Stimulated activated CD4-positive, alpha-beta T cell treated with anti-CD3 and anti-CD28 coated beads, Interleukin-4, amount 100 ng/mL, for 4 hours (primary cell): Measurements from ENCODE around the gene ANTXR2.
"Not testable (repeated sequence)": the region's sequence is repeated elsewhere in the genome, so short reads cannot be mapped to it uniquely, and the experiment has no call there.

ENCODE experiments used
- DNase-seq, 2 experiments: peaks; one replicate each; pipeline ENCODE4 v3.0.0-alpha.2; 2020

ANTXR2 gene

DNA sequence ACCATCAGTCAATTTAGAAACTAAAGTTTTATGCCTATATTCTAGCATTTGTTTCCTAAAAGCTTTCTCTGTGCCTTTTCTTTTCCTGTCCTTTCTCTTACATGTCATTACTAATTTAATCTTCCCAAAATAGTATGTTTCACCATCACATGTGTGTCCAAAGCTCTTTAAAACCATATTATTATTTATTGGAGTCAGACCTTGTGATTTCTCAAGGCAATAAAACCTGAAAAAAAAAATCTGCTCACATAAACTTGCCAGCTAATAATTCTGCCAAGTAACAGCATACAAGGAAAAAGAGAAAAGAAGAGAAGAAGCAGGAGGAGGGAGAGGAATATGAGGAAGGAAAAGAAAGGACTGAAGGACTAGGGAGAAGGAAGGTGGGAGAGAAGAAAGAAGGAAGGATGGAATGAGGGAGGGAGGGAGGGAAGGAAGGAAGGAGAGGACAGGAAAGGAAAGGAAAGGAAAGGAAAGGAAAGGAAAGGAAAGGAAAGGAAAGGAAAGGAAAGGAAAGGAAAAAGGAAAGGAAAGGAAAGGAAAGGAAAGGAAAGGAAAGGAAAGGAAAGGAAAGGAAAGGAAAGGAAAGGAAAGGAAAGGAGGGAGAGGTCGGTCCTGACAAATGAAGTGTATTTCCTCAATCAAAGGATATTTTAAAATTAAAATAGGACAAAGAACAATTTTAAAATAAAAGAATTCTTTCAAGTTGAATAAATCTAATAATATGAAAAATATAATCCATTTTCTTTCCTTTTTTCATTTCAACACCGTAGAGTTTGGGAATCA is 57.4 kb downstream of the ANTXR2 start:
- no peak for DNase-seq

DNA sequence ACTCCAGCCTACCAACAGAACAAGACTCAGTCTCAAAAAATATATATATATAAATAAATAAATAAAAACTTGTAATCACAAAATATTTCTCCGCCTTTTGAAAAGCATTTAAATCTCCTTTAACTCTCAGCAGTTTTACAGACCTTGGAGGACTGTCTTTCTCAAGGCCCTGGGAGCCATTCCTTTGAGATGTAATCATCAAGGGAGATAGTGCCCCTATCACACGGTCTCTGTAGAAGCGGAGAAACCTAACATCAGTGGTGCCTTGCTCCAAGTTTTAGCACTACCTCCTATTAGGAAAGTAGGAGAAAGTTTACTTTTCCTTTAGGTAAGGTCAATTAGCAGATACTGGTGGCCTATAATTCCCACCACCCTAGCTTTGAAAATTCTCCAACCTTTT is 58.5 kb downstream of the ANTXR2 start:
- DNase-seq = no peak

- no peak for DNase-seq
These were observed 60.7 kb downstream of the ANTXR2 start for GRCh38 chr4:80012291-80012690.

DNA sequence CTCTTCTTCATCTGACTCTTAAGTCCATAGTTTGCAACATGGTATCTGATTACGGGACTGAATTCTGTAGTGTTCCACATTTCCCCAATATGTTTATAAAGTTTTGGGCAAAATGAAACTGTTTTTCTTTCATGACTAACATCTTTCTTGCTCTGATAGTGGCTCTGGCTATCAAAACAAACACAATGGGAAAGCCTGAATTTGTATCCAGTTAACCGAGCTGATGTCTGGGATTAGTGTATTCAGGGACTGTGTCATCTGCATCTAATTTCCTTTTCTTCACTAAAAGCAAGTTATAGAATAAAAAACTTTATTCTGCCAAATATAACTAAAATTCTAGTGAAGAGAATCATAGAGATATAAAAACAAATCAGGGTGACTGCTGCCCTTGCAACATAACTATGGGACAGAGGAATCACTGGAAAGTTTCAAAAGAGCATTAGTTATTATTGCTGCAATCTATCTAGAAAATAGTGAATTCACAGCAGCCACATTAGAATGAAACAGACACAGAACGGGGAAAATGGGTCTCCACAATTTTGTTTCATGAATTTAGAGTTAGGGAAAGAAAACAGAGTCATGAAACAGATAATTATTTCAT is 61.3 kb downstream of the ANTXR2 start:
- DNase-seq = no peak

DNA sequence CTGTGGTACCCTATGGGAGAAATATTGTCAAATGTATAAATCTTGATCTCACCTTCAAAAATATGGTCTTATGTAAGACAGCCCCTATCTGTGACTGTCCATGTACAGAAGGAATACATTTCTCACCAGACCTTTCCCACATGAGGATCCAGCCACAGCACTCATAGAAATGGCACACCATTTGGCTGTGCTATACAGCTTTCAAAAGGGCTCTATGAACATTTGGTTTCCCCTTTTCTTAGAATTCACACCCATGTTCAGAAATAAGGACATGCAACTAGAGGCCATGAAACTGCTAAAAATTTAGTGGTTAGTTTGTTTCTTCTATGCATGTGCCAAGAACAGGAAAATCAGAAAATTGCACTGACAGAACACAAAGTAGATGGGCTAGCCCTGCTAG is 62.7 kb downstream of the ANTXR2 start:
- DNase-seq = no peak

DNA sequence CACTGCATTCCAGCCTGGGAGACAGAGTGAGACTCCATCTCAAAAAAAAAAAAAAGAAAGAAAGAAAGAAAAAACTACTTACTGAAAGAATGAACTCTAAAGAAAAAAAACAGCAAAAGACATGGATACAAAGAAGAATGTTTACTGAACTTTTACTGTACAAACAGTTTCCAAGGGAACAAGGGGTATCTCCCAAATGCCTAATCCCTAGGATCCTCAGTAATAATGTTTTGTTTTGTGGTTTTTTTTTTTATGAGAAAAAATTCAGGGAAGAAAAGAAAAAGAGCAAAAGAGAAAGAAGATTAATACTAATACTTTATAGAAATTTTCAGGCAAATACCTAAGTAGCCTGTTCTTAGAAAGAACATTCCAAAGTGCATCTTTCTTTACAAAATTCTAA is 63.2 kb downstream of the ANTXR2 start:
- DNase-seq = no peak

GRCh38 chr4:80008971-80009370 is 64.1 kb downstream of the ANTXR2 start:
- no peak for DNase-seq

- DNase-seq = no peak
These were observed 64.7 kb downstream of the ANTXR2 start for GRCh38 chr4:80008351-80008750.

- DNase-seq = no peak
These were observed 65.3 kb downstream of the ANTXR2 start for GRCh38 chr4:80007745-80008149.

DNA sequence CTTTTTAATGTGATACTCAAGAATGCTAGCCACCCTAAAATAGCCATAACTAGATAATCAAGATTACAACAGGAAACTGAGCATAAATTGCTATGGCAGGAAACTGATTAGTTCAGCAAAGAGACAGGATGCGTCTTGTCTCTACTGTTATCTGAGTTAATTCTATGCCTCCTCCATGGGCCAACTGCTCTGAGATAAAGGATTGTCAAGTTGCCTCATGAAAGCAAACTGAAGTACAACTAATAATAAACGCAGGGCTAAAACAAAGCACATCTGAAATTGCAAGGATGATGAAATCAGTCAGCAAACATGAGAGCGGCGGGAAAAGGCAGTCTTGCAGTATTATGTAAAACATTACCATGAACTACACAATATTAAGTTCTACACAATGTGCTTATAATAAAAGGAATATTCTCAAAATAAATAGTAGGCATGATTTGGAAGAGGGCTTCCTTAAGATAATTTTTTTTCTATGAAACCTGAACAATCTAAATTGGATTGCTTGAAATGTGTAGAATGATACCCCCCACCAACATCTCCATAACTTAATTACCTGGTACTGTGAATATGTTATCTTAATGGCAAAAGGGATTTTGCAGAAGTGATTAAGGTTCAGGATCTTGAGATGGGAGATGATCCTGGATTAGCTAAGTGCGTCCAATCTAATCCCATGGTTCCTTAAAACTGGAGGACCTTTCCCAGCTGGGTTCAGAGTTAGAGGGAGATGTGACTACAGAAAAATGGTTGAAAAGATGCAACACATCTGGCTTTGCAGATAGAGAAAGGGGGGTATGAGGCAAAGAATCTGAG is 65.9 kb downstream of the ANTXR2 start:
- DNase-seq = no peak

DNA sequence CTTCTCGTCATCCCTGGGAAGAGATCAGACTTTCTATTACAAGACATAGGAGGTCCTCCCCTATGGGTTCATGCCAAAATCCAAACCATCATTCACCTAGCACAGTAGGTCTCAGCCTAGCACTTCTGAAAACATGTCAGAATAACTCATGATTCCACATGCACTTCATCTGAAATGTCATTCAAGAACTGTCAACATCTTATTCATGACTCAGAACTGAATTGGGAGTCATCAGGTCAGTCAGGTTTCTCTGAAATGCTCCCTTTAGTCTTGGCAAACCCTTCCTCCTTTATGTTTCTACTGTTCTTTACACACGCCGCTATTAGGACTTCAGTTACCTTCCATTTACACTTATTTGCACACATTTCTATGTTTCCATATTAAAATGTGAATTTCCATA is 67.2 kb downstream of the ANTXR2 start:
- no peak for DNase-seq

- no peak for DNase-seq
These were observed 68.7 kb downstream of the ANTXR2 start for GRCh38 chr4:80004319-80004718.

GRCh38 chr4:80002559-80002958 is 70.5 kb downstream of the ANTXR2 start:
- not testable (repeated sequence) for DNase-seq

DNA sequence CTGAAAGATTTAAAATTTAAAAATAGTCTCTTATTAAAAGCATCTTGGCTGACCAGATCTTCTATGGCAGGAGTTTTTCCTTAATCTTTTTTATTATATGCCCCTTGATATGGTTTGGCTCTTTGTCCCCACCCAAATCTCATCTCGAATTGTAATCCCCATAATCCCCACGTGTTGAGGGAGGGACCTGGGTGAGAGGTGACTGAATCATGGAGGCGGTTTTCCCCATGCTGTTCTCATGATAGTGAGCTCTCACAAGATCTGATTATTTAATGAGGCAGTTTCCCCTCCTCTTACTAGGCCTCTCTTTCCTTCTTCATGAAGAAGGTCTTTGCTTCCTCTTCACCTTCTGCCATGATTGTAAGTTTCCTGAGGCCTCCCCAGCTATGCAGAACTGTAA is 74.0 kb downstream of the ANTXR2 start:
- DNase-seq = not testable (repeated sequence)

DNA sequence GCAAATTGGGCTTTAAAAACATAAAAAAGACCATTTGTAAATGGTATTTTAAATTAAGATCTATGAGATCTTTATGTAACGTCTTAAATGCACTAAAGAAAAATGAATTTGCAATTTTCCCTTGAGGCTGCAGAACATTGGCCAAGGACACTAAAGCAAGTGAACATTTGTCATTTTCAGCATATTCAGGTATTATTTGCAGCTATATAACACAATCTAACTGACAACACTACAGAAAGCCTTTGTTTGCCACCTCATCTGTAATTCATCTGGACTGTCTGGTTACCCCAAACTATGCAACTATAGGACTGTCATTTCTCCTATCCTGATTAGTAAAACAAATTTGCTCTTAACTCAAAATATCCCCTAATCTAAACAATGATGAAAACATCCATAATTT is 74.8 kb downstream of the ANTXR2 start:
- DNase-seq = no peak

DNA sequence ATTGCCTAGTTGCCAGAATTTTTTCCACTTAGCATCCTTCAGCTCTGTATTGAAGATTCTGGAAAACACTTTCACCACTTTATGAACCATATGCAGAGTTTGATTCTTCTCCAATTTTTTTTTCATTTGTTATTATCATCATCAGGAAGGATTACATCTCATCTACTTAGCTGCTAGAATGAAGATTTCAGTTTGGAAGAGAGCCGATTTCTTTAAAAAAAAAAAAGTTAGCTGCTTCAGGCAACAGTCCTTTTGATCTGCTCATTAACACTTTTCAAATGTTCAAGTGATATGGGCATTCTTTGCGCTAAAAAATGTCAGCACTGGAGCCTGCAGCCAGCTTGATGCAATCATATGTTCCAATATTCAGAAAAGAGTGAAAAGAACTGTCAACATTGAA is 76.2 kb downstream of the ANTXR2 start:
- DNase-seq = no peak

DNA sequence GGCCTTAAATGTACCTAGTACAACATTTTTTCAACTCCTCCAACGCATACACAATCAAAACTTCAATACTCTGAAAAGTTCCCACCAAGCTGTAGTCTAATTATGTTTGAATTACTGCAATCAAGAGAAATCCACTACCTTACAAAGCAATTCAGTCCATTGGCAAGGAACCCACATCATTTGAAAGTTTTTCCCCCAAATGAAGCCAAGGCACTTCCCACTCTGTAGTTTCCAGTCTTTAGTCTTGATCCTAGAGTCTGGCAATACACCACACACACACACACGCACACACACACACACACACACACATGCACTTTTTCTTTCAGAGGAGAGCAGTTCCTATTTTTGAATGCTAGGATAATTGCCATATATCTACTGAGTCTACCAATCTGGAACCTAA is 79.6 kb downstream of the ANTXR2 start:
- DNase-seq = no peak

- DNase-seq = no peak
These were observed 81.4 kb downstream of the ANTXR2 start for GRCh38 chr4:79991601-79992000.

DNA sequence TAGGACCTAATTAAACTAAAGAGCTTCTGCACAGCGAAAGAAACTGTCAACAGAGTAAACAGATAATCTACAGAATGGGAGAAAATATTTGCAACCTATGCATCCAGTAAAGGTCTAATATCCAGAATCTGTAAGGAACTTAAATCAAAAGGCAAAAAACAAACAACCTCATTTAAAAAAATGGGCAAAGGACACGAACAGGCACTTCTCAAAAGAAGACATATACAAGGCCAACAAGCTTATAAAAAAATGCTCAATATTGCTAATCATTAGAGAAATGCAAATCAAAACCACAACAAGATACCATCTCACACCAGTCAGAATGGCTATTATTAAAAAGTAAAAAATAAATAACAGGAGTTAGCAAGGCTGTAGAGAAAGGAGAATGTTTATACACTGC is 81.9 kb downstream of the ANTXR2 start:
- not testable (repeated sequence) for DNase-seq

GRCh38 chr4:79987401-79987800 is 85.6 kb downstream of the ANTXR2 start:
- no peak for DNase-seq

- no peak for DNase-seq
These were observed 89.6 kb downstream of the ANTXR2 start for GRCh38 chr4:79983431-79983830.

GRCh38 chr4:79982601-79983322 is 90.3 kb downstream of the ANTXR2 start:
- DNase-seq = no peak

DNA sequence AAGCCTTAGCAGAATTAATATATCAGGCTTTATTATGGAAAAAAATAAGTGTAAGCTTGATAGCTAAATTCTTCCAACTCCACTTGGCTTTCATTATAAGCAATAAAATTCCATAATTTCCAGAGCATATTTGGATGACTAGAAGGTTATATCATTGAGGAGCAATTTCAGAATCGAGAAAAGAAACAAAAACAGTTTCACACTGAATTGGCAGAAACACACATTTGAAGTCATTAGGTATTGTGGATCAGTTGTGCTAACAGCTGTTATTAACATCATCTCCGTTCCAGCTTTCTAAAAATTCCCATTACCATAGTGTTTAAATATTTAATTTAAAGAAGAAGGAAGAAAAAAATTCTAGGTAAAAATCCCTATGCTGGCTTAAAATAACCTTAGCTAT is 92.6 kb downstream of the ANTXR2 start:
- DNase-seq = no peak
